IMR-90 (cell line): Measurements from ENCODE around the gene MACROD1. TPM values are rescaled to one million over a fixed set of nuclear protein-coding genes. Genes with fewer than 3 reads are reported as not detected.

ENCODE experiments used
- ATAC-seq: fragments of 200-7000 bp; cut with Tn5 transposase; 2 replicates; pipeline ENCODE4 v1.9.1; 2020; ENCODE audit warnings: low read depth, mild to moderate bottlenecking, moderate library complexity
- BruUV-seq: library from RNA; stranded (reverse); fragments of 400-500 nt; replicated peaks from 2 replicates; lab custom pipeline; 2021; lab: Mats Ljungman, UMichigan
- CTCF ChIA-PET: fragments of 300-600 bp; formaldehyde crosslinking; extraction: SDS; loops from one replicate; lab custom pipeline; 2021; ENCODE audit warnings: antibody characterized with exemption; lab: Yijun Ruan, JAX
- POLR2A ChIA-PET: fragments of 300-600 bp; sonication (Branson Sonifier 250); formaldehyde crosslinking; loops from one replicate; lab custom pipeline; 2022; ENCODE audit warnings: antibody characterized with exemption; ENCODE audit not compliant: unreplicated experiment; lab: Charles Lee
- DNase-seq: peaks from one replicate; pipeline ENCODE4 v3.0.0; 2013
- H2AFZ ChIP-seq: replicated peaks from 2 replicates; pipeline ENCODE3; 2013; ENCODE audit warnings: low read length, mild to moderate bottlenecking; ENCODE audit not compliant: poor library complexity
- H2AK5ac ChIP-seq: 2 replicates; pipeline ENCODE4 v1.6.1; 2013; ENCODE audit warnings: low read depth, low read length, inconsistent platforms
- H2AK9ac ChIP-seq: replicated peaks from 2 replicates; pipeline ENCODE3; 2013; ENCODE audit warnings: mild to moderate bottlenecking, low read depth, low read length, moderate library complexity; ENCODE audit not compliant: poor library complexity
- H2BK120ac ChIP-seq: 2 replicates; pipeline ENCODE4 v1.6.1; 2013; ENCODE audit warnings: low read depth, low read length, inconsistent platforms
- H2BK15ac ChIP-seq: 3 replicates; pipeline ENCODE4 v1.6.1; 2013; ENCODE audit warnings: low read depth, low read length, inconsistent platforms
- H2BK20ac ChIP-seq: 2 replicates; pipeline ENCODE4 v1.6.1; 2013; ENCODE audit warnings: low read depth, mild to moderate bottlenecking, inconsistent platforms, low read length, moderate library complexity
- H2BK5ac ChIP-seq: 2 replicates; pipeline ENCODE4 v1.6.1; 2013; ENCODE audit warnings: mild to moderate bottlenecking, low read depth, low read length, inconsistent platforms; ENCODE audit not compliant: poor library complexity, severe bottlenecking
- H3K14ac ChIP-seq: replicated peaks from 2 replicates; pipeline ENCODE4 v1.6.1; 2013; ENCODE audit warnings: low read depth, low read length, inconsistent platforms
- H3K18ac ChIP-seq: 2 replicates; pipeline ENCODE4 v1.6.1; 2013; ENCODE audit warnings: low read depth, low read length, control low read depth
- H3K23ac ChIP-seq: 2 replicates; pipeline ENCODE4 v1.6.1; 2013; ENCODE audit warnings: low read depth, low read length, inconsistent platforms
- H3K27ac ChIP-seq: 2 replicates; pipeline ENCODE4 v1.5.1; 2013; ENCODE audit warnings: mild to moderate bottlenecking, control low read depth, low read length; ENCODE audit not compliant: insufficient read depth
- H3K27me3 ChIP-seq: 2 replicates; pipeline ENCODE4 v1.6.1; 2013; ENCODE audit warnings: low read length; ENCODE audit not compliant: control insufficient read depth, insufficient read depth
- H3K36me3 ChIP-seq: 2 replicates; pipeline ENCODE4 v1.6.1; 2013; ENCODE audit warnings: low read length, mixed read lengths; ENCODE audit not compliant: control insufficient read depth, insufficient read depth
- H3K4ac ChIP-seq: 2 replicates; pipeline ENCODE4 v1.6.1; 2013; ENCODE audit warnings: low read depth, low read length, inconsistent platforms
- H3K4me1 ChIP-seq: 2 replicates; pipeline ENCODE4 v1.6.1; 2013; ENCODE audit warnings: low read length, mixed read lengths; ENCODE audit not compliant: control insufficient read depth, insufficient read depth
- H3K4me2 ChIP-seq: 2 replicates; pipeline ENCODE4 v1.6.1; 2013; ENCODE audit warnings: low read depth, mild to moderate bottlenecking, control low read depth, low read length, moderate library complexity
- H3K4me3 ChIP-seq: 2 replicates; pipeline ENCODE4 v1.5.1; 2013; ENCODE audit warnings: low read depth, mild to moderate bottlenecking, control low read depth, low read length, moderate library complexity; ENCODE audit not compliant: insufficient read depth
- H3K56ac ChIP-seq: 2 replicates; pipeline ENCODE4 v1.6.1; 2013; ENCODE audit warnings: low read length, inconsistent platforms; ENCODE audit not compliant: insufficient read depth; ENCODE audit errors: extremely low read depth
- H3K79me1 ChIP-seq, 2 experiments: 2 replicates each; pipeline ENCODE4 v1.6.1; 2013; ENCODE audit warnings: low read length in 2 of 2, inconsistent platforms in 1 of 2, low read depth in 1 of 2
- H3K9ac ChIP-seq: 2 replicates; pipeline ENCODE4 v1.6.1; 2013; ENCODE audit warnings: low read depth, low read length, control low read depth
- H3K9me1 ChIP-seq: 2 replicates; pipeline ENCODE4 v1.6.1; 2013; ENCODE audit warnings: low read length, inconsistent platforms; ENCODE audit not compliant: insufficient read depth
- H3K9me3 ChIP-seq: 2 replicates; pipeline ENCODE4 v1.6.1; 2013; ENCODE audit warnings: low read length; ENCODE audit not compliant: control insufficient read depth, insufficient read depth
- H4K20me1 ChIP-seq: 2 replicates; pipeline ENCODE4 v1.6.1; 2013; ENCODE audit warnings: low read length, inconsistent platforms; ENCODE audit not compliant: insufficient read depth
- H4K5ac ChIP-seq: 2 replicates; pipeline ENCODE4 v1.6.1; 2013; ENCODE audit warnings: mild to moderate bottlenecking, low read depth, low read length, control low read depth
- H4K8ac ChIP-seq, 2 experiments: 2 replicates each; pipeline ENCODE4 v1.6.1; 2013; ENCODE audit warnings: low read depth in 2 of 2, low read length in 2 of 2, control low read depth in 1 of 2, inconsistent platforms in 1 of 2
- H4K91ac ChIP-seq: 2 replicates; pipeline ENCODE4 v1.6.1; 2013; ENCODE audit warnings: low read depth, low read length, inconsistent platforms; ENCODE audit not compliant: insufficient read depth
- BHLHE40 ChIP-seq: fragments of 150-350 bp; IDR thresholded peaks from 2 replicates; pipeline ENCODE4 v1.6.1; 2016; ENCODE audit warnings: mild to moderate bottlenecking, low read depth, low read length
- CEBPB ChIP-seq: IDR thresholded peaks from 2 replicates; pipeline ENCODE4 v1.6.1; 2012; ENCODE audit warnings: low read depth, low read length, improper control_type of control experiment
- CHD1 ChIP-seq: IDR thresholded peaks from 2 replicates; pipeline ENCODE4 v1.6.1; 2012; ENCODE audit warnings: low read depth, low read length, improper control_type of control experiment
- FOS ChIP-seq: fragments of 150-350 bp; IDR thresholded peaks from 2 replicates; pipeline ENCODE4 v1.6.1; 2016; ENCODE audit warnings: low read depth, low read length
- MAFK ChIP-seq: IDR thresholded peaks from 2 replicates; pipeline ENCODE4 v1.6.1; 2012; ENCODE audit warnings: low read depth, low read length, improper control_type of control experiment
- NFE2L2 ChIP-seq: fragments of 150-350 bp; IDR thresholded peaks from 2 replicates; pipeline ENCODE4 v1.6.1; 2016; ENCODE audit warnings: low read depth, mild to moderate bottlenecking, low read length
- POLR2A ChIP-seq: IDR thresholded peaks from 2 replicates; pipeline ENCODE4 v1.6.1; 2012; ENCODE audit warnings: mild to moderate bottlenecking, low read depth, low read length
- RCOR1 ChIP-seq: IDR thresholded peaks from 2 replicates; pipeline ENCODE4 v1.6.1; 2012; ENCODE audit warnings: mild to moderate bottlenecking, low read length, improper control_type of control experiment; ENCODE audit not compliant: insufficient replicate concordance
- RFX5 ChIP-seq: IDR thresholded peaks from 2 replicates; pipeline ENCODE4 v1.8.0; 2012; ENCODE audit warnings: low read depth, mild to moderate bottlenecking, low read length, moderate library complexity
- SMC3 ChIP-seq: fragments of 150-350 bp; IDR thresholded peaks from 2 replicates; pipeline ENCODE4 v1.6.1; 2016; ENCODE audit warnings: low read depth, mild to moderate bottlenecking, antibody characterized with exemption, low read length, moderate library complexity
- WGBS, 2 experiments: methylation state at CpG; one replicate each; pipeline versions ENCODE4 v1.1.5 to v1.1.7; 2013; ENCODE audit warnings: missing lambda C conversion rate in 2 of 2; ENCODE audit not compliant: insufficient read length in 1 of 2; ENCODE audit errors: extremely low coverage in 2 of 2; 5-methylcytosine and 5-hydroxymethylcytosine counted together
- dilution Hi-C: fragments of 300-500 bp; cut with HindIII; formaldehyde crosslinking; loops from one replicate; pipeline ENCODE4 v1.14.3; 2018; ENCODE audit warnings: low sequenced_read_pairs; ENCODE audit not compliant: unreplicated experiment
- in situ Hi-C: fragments of 300-500 bp; cut with MboI; formaldehyde crosslinking; loops from 3 replicates; pipeline ENCODE4 v1.14.3; 2019; ENCODE audit warnings: low sequenced_read_pairs, inconsistent platforms, mixed read lengths
- intact Hi-C: fragments of 100-400 bp; cut with micrococcal nuclease; formaldehyde crosslinking; loops from 2 replicates; pipeline ENCODE4 v1.10.0; 2022
- polyA plus RNA-seq, 3 experiments: library from polyadenylated mRNA; depleted of rRNA; stranded (reverse); fragments of >200 nt; gene quantifications; 2 replicates each; pipeline ENCODE4 v1.2.3, GENCODE V29; 2012; ENCODE audit warnings: low replicate concordance in 1 of 3
- total RNA-seq: library from RNA; depleted of rRNA; stranded (reverse); fragments of >200 nt; gene quantifications from 2 replicates; pipeline ENCODE4 v1.2.3, GENCODE V29; 2012
- TF ChIP-seq, protein P1 (sequence below): conservative IDR thresholded peaks from 2 replicates; pipeline ENCODE4 v1.5.1; 2012; ENCODE audit warnings: mild to moderate bottlenecking, low read depth, low read length, improper control_type of control experiment
- TF ChIP-seq, protein P2 (sequence below): fragments of 150-350 bp; IDR thresholded peaks from 2 replicates; pipeline ENCODE4 v1.6.1; 2016; ENCODE audit warnings: low read depth, mild to moderate bottlenecking, low read length, moderate library complexity, borderline replicate concordance
- TF ChIP-seq, protein P3 (sequence below): fragments of 150-350 bp; IDR thresholded peaks from 2 replicates; pipeline ENCODE4 v1.6.1; 2017; ENCODE audit warnings: mild to moderate bottlenecking, antibody characterized with exemption, low read length, low read depth

MACROD1 gene
- total and polyA plus RNA-seq, 2 of the 4 experiments (the other 2 are of a cell fraction), result 2.5 to 9.3 TPM

DNA sequence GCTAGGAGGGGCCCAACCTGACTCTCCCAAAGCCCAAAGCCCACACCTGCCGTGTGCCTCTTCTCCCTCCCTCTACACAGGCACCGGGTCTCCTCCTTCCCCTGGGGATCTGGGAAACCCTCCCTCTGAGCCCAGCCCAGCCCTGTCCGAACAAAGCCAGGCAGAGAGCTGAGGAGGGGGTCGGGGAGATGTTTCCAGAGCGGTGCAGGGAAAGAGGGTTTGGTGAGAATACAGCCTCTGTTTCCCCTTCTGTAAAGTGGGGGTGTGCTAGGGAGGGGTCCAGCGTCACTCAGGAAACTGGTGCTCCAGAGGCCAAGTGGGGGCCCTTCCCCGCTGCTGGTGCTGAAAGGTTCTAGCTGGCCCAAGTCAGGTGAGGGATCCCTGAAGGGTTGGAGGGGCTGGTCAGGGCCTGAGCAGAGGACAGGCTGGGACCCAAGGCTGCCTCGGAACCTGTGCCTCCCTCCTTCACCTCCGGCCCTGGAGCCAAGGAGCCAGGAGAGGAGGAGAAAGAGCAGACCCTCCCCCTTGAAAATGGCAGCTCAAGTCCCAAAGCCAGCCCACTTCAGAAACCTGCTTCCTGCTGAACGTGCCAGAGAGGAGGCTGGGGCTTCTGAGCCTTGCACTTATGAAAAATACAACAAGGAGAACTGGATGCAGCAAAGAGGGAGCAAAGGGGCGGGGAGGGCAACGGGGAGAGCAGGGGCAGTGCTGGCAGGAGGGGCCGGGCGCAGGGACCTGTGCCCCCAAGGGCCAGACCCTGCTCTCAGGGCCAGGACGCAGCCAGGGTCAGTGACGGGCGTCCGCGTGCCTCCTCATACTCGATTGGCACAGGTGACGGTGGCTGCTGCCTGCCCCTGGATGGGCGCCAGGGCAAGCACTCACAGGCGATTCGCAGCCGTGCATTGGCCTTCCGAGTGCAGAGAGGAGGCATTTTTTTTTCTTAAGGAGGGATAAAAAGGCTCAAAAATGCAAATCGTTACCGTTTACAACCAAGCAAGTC is 43.2 kb downstream of the MACROD1 start:
- peak overlapping the region; percentile 94; the same call in 2 of the 3 replicates for H2BK15ac ChIP-seq
- H3K4me3 ChIP-seq, result no peak overlapping the region
- CTCF ChIA-PET, result interaction anchor here (0.7 kb wide), 1 partner anchor 107 kb away, joined by 3 read pairs; no protein-coding TSS in a partner anchor
- peak overlapping the region; percentile 39 for H2AK9ac ChIP-seq
- peak overlapping the region; percentile 92 for H3K23ac ChIP-seq
- ATAC-seq (no peak), DNase-seq (no peak)
- peak overlapping the region; percentile 95 for H2BK20ac ChIP-seq
- no peaks in the 10 kb centered on the region for H3K9me3 ChIP-seq
- 83% methylated on average over 14 of the region's 28 CpGs; no CpG with 5 or more reads in 1 of the 2 experiments for WGBS, 2 experiments
- peaks cover 13% of the 10 kb centered on the region for H3K9me1 ChIP-seq
- H4K91ac ChIP-seq, result peak overlapping the region; percentile 99
- H3K9ac ChIP-seq, result peak overlapping the region; percentile 62
- no TSS peak for BruUV-seq
- in situ Hi-C loops (no loop called here), dilution Hi-C loops (no loop called here), intact Hi-C loops (no loop called here)
- H2BK120ac ChIP-seq, result peak overlapping the region; percentile 99
- no peaks in the 10 kb centered on the region for H3K27me3 ChIP-seq
- H2BK5ac ChIP-seq, result peak overlapping the region; percentile 98
- H3K14ac ChIP-seq, result peak overlapping the region; percentile 98
- H4K8ac ChIP-seq, result peak overlapping the region; percentile 93 to 98
- peak overlapping the region; percentile 96 for H3K27ac ChIP-seq
- no peaks in the 10 kb centered on the region for H4K20me1 ChIP-seq
- H3K56ac ChIP-seq, result peak overlapping the region; percentile 66; the same call in 1 of the 2 replicates
- POLR2A ChIA-PET, result no interaction called here
- peaks cover 21% of the 10 kb centered on the region for H3K4me1 ChIP-seq
- peak overlapping the region; percentile 96 for H4K5ac ChIP-seq
- peak overlapping the region; percentile 98 for H2AK5ac ChIP-seq
- peak overlapping the region; percentile 80 for H2AFZ ChIP-seq
- peak overlapping the region; percentile 91 for H3K18ac ChIP-seq
- peak overlapping the region; percentile 58 for H3K4me2 ChIP-seq
- no peaks in the 10 kb centered on the region for H3K36me3 ChIP-seq
- peaks cover 0 to 22% of the 10 kb centered on the region in 2 experiments; a peak in 2 of 4 replicates for H3K79me1 ChIP-seq
- H3K4ac ChIP-seq, result peak overlapping the region; percentile 98
- no peak for TF ChIP-seq POLR2A
- TF ChIP-seq MAFK, result no peak
- TF ChIP-seq RCOR1, result no peak
- no peak for TF ChIP-seq SMC3
- TF ChIP-seq, protein P1, sequence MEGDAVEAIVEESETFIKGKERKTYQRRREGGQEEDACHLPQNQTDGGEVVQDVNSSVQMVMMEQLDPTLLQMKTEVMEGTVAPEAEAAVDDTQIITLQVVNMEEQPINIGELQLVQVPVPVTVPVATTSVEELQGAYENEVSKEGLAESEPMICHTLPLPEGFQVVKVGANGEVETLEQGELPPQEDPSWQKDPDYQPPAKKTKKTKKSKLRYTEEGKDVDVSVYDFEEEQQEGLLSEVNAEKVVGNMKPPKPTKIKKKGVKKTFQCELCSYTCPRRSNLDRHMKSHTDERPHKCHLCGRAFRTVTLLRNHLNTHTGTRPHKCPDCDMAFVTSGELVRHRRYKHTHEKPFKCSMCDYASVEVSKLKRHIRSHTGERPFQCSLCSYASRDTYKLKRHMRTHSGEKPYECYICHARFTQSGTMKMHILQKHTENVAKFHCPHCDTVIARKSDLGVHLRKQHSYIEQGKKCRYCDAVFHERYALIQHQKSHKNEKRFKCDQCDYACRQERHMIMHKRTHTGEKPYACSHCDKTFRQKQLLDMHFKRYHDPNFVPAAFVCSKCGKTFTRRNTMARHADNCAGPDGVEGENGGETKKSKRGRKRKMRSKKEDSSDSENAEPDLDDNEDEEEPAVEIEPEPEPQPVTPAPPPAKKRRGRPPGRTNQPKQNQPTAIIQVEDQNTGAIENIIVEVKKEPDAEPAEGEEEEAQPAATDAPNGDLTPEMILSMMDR, result no peak
- no peak for TF ChIP-seq NFE2L2
- TF ChIP-seq FOS, result no peak
- TF ChIP-seq, protein P2, sequence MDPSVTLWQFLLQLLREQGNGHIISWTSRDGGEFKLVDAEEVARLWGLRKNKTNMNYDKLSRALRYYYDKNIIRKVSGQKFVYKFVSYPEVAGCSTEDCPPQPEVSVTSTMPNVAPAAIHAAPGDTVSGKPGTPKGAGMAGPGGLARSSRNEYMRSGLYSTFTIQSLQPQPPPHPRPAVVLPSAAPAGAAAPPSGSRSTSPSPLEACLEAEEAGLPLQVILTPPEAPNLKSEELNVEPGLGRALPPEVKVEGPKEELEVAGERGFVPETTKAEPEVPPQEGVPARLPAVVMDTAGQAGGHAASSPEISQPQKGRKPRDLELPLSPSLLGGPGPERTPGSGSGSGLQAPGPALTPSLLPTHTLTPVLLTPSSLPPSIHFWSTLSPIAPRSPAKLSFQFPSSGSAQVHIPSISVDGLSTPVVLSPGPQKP, result no peak
- TF ChIP-seq BHLHE40, result no peak
- TF ChIP-seq, protein P3, sequence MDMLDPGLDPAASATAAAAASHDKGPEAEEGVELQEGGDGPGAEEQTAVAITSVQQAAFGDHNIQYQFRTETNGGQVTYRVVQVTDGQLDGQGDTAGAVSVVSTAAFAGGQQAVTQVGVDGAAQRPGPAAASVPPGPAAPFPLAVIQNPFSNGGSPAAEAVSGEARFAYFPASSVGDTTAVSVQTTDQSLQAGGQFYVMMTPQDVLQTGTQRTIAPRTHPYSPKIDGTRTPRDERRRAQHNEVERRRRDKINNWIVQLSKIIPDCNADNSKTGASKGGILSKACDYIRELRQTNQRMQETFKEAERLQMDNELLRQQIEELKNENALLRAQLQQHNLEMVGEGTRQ, result no peak
- no peak for TF ChIP-seq CHD1
- no peak for TF ChIP-seq RFX5
- no peak for TF ChIP-seq CEBPB
